HepG2 (cell line): ENCODE measurements around the gene FSCN2. TPM values are rescaled to one million over a fixed set of nuclear protein-coding genes. Genes with fewer than 3 reads are reported as not detected.

Experiments
- ATAC-seq: fragments of 200-7000 bp; cut with Tn5 transposase; 3 replicates; pipeline ENCODE4 v1.9.1; 2020; ENCODE audit warnings: mild to moderate bottlenecking, moderate library complexity
- BruUV-seq: library from RNA; stranded (reverse); fragments of 400-500 nt; replicated peaks from 2 replicates; lab custom pipeline; 2021; lab: Mats Ljungman, UMichigan
- CTCF ChIA-PET: fragments of 300-600 bp; formaldehyde crosslinking; extraction: SDS; loops from one replicate; lab custom pipeline; 2021; ENCODE audit warnings: low total read pairs, inconsistent platforms, low intra/inter-chr PET ratio; lab: Yijun Ruan, JAX
- POLR2A ChIA-PET: fragments of 350-600 bp; sonication (Branson Sonifier 250); formaldehyde crosslinking; loops from one replicate; lab custom pipeline; 2020; ENCODE audit warnings: antibody characterized with exemption, inconsistent platforms; lab: Yijun Ruan, JAX
- DNase-seq: peaks from one replicate; pipeline ENCODE4 v3.0.0-alpha.2; 2015; ENCODE audit warnings: low spot score
- FAIRE-seq: peaks from 3 replicates; lab custom pipeline; 2011; peaks lifted over from hg19 to GRCh38; lab: Jason Lieb, UNC
- H2AFZ ChIP-seq: one replicate; pipeline ENCODE4 v1.6.1; 2011; ENCODE audit warnings: low read length, inconsistent platforms
- H3K27ac ChIP-seq: fragments of 300-600 bp; 3 replicates; pipeline ENCODE4 v1.8.0; 2011; ENCODE audit warnings: mixed run types, mild to moderate bottlenecking, mixed read lengths, low read length, inconsistent platforms; ENCODE audit not compliant: insufficient read depth; ENCODE audit errors: extremely low read length
- H3K27me3 ChIP-seq, 2 experiments: fragments of 200-600 bp in 1 of 2; 2 replicates in 1 of 2; 3 replicates in 1 of 2; pipeline versions ENCODE4 v1.6.0 to v1.8.0; 2011; ENCODE audit warnings: low read length in 2 of 2, mild to moderate bottlenecking in 2 of 2, moderate library complexity in 2 of 2, inconsistent platforms in 1 of 2; ENCODE audit not compliant: insufficient read depth in 2 of 2, control insufficient read depth in 1 of 2
- H3K36me3 ChIP-seq, 2 experiments: fragments of 200-600 bp in 1 of 2; replicated peaks in 1 of 2; 2 replicates in 1 of 2; 3 replicates in 1 of 2; pipeline versions ENCODE4 v1.5.1 to v1.8.0; 2011; ENCODE audit warnings: low read length in 2 of 2, inconsistent platforms in 1 of 2; ENCODE audit not compliant: insufficient read depth in 2 of 2, control insufficient read depth in 1 of 2
- H3K4me1 ChIP-seq: 2 replicates; pipeline ENCODE4 v1.5.1; 2012; ENCODE audit warnings: low read length, inconsistent platforms; ENCODE audit not compliant: insufficient read depth
- H3K4me2 ChIP-seq: 2 replicates; pipeline ENCODE4 v1.6.0; 2011; ENCODE audit warnings: low read depth, low read length, inconsistent platforms
- H3K4me3 ChIP-seq, 3 experiments: fragments of 200-600 bp in 1 of 3; sonication (generic), shearing (Covaris generic) in 1 of 3; replicated peaks in 1 of 3; 2 replicates each; pipeline ENCODE4 v1.5.1; 2011 to 2016; ENCODE audit warnings: low read length in 3 of 3, inconsistent platforms in 2 of 3, low read depth in 2 of 3, mild to moderate bottlenecking in 2 of 3, control low read depth in 1 of 3, mixed read lengths in 1 of 3; ENCODE audit not compliant: insufficient read depth in 1 of 3
- H3K79me2 ChIP-seq: one replicate; pipeline ENCODE4 v1.6.1; 2011; ENCODE audit warnings: low read length, inconsistent platforms; ENCODE audit not compliant: insufficient read depth
- H3K9ac ChIP-seq: 2 replicates; pipeline ENCODE4 v1.6.0; 2011; ENCODE audit warnings: mild to moderate bottlenecking, low read depth, low read length, inconsistent platforms; ENCODE audit not compliant: insufficient read depth
- H3K9me3 ChIP-seq: 2 replicates; pipeline ENCODE4 v1.5.1; 2012; ENCODE audit warnings: mild to moderate bottlenecking, low read length
- H4K20me1 ChIP-seq: 2 replicates; pipeline ENCODE4 v1.6.0; 2011; ENCODE audit warnings: inconsistent platforms, mild to moderate bottlenecking, low read length, moderate library complexity; ENCODE audit not compliant: insufficient read depth
- DMTF1 ChIP-seq: sonication (generic); formaldehyde crosslinking; IDR thresholded peaks from 2 replicates; pipeline ENCODE4 v1.4.0; 2020; ENCODE audit warnings: mild to moderate bottlenecking, missing genetic modification reagents
- FOXK1 ChIP-seq: sonication (generic); formaldehyde crosslinking; IDR thresholded peaks from 2 replicates; pipeline ENCODE4 v1.4.0; 2020; ENCODE audit warnings: low read depth, missing genetic modification reagents, borderline replicate concordance
- GATA4 ChIP-seq: sonication (generic); IDR thresholded peaks from 2 replicates; pipeline ENCODE4 v1.6.1; 2016; ENCODE audit warnings: antibody characterized with exemption, low read depth, borderline replicate concordance
- HNRNPL ChIP-seq: fragments of 200-400 bp; formaldehyde crosslinking; IDR thresholded peaks from 2 replicates; pipeline ENCODE4 v1.6.1; 2017; ENCODE audit warnings: mild to moderate bottlenecking, low read depth, low read length
- MBD4 ChIP-seq: IDR thresholded peaks from 2 replicates; pipeline ENCODE4 v1.6.1; 2012; ENCODE audit warnings: low read length, inconsistent platforms, borderline replicate concordance
- NR2F6 ChIP-seq, 2 experiments: IDR thresholded peaks; 2 replicates each; pipeline ENCODE4 v1.6.1; 2016; ENCODE audit warnings: antibody characterized with exemption in 1 of 2, mild to moderate bottlenecking in 1 of 2
- PRMT3 ChIP-seq: sonication (generic); formaldehyde crosslinking; IDR thresholded peaks from 2 replicates; pipeline ENCODE4 v1.8.1; 2022; ENCODE audit warnings: low read depth, mild to moderate bottlenecking, moderate library complexity, missing genetic modification reagents, borderline replicate concordance
- SMARCE1 ChIP-seq: fragments of 450-650 bp; IDR thresholded peaks from 2 replicates; pipeline ENCODE4 v1.6.1; 2017; ENCODE audit warnings: borderline replicate concordance
- THAP9 ChIP-seq: sonication (generic); formaldehyde crosslinking; IDR thresholded peaks from 2 replicates; pipeline ENCODE4; 2020; ENCODE audit warnings: missing genetic modification reagents, mild to moderate bottlenecking, borderline replicate concordance
- ZNF160 ChIP-seq: sonication (generic); formaldehyde crosslinking; IDR thresholded peaks from 2 replicates; pipeline ENCODE4 v1.8.0; 2022; ENCODE audit warnings: mild to moderate bottlenecking, inconsistent platforms, missing genetic modification reagents
- ZNF20 ChIP-seq: sonication (generic); formaldehyde crosslinking; IDR thresholded peaks from 2 replicates; pipeline ENCODE4 v1.4.0; 2020; ENCODE audit warnings: mild to moderate bottlenecking, moderate library complexity, missing genetic modification reagents
- ZNF326 ChIP-seq: sonication (generic); formaldehyde crosslinking; IDR thresholded peaks from 2 replicates; pipeline ENCODE4 v1.4.0; 2020; ENCODE audit warnings: missing genetic modification reagents, borderline replicate concordance
- ZNF652 ChIP-seq: IDR thresholded peaks from 2 replicates; pipeline ENCODE4 v1.6.1; 2016; ENCODE audit warnings: low read depth, borderline replicate concordance
- WGBS: methylation state at CpG from one replicate; pipeline ENCODE4 v1.1.6; 2017; ENCODE audit warnings: low lambda C conversion rate; 5-methylcytosine and 5-hydroxymethylcytosine counted together
- in situ Hi-C: cut with HindIII; loops from 2 replicates; pipeline ENCODE4 v1.10.0; 2017; ENCODE audit warnings: low pct_unique_long_range_greater_than_20kb; ENCODE audit not compliant: extremely low pct_ligation_motif_present
- intact Hi-C: fragments of 100-400 bp; cut with micrococcal nuclease; formaldehyde crosslinking; loops from one replicate; pipeline ENCODE4 v1.10.0; 2022; ENCODE audit not compliant: unreplicated experiment
- polyA plus RNA-seq, 8 experiments: library from polyadenylated mRNA; depleted of rRNA in 3 of 8; stranded (reverse) in 7 of 8; unstranded in 1 of 8; fragments of >200 nt; fragmentation: Illumina TruSeq in 4 of 8; extraction: Trizol in 4 of 8; gene quantifications; 2 replicates each; pipeline versions ENCODE4 v1.2.1 to v1.2.3, GENCODE V29; 2011 to 2016; ENCODE audit warnings: low read depth in 4 of 8, missing spikeins in 1 of 8, mixed read lengths in 1 of 8; ENCODE audit not compliant: insufficient read depth in 1 of 8
- total RNA-seq, 5 experiments: library from RNA; depleted of rRNA; stranded (reverse); fragments of >200 nt; fragmentation: Illumina TruSeq; extraction: Trizol; gene quantifications; 2 replicates each; pipeline ENCODE4 v1.2.3, GENCODE V29; 2016; ENCODE audit warnings: low read depth in 1 of 5
- TF ChIP-seq, protein P1 (sequence below): sonication (generic); formaldehyde crosslinking; IDR thresholded peaks from 2 replicates; pipeline ENCODE4 v1.9.0; 2021; ENCODE audit warnings: missing genetic modification reagents, mild to moderate bottlenecking, borderline replicate concordance
- TF ChIP-seq, protein P2 (sequence below): sonication (generic); formaldehyde crosslinking; IDR thresholded peaks from 2 replicates; pipeline ENCODE4 v1.8.0; 2022; ENCODE audit warnings: mild to moderate bottlenecking, missing genetic modification reagents, moderate library complexity

The FSCN2 gene
- total and polyA plus RNA-seq, 2 of the 13 experiments (the other 11 are each of a cell fraction or from before 2014, with no cell fraction given): 0.09 TPM; not detected in 1

- 26% methylated on average over 9 of the region's 9 CpGs for WGBS
- FAIRE-seq: no peak
- no peak for ATAC-seq
- TF ChIP-seq, protein P1, sequence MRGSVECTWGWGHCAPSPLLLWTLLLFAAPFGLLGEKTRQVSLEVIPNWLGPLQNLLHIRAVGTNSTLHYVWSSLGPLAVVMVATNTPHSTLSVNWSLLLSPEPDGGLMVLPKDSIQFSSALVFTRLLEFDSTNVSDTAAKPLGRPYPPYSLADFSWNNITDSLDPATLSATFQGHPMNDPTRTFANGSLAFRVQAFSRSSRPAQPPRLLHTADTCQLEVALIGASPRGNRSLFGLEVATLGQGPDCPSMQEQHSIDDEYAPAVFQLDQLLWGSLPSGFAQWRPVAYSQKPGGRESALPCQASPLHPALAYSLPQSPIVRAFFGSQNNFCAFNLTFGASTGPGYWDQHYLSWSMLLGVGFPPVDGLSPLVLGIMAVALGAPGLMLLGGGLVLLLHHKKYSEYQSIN (CRISPR knock-in tag): 0 out of 2 replicates have a peak, but pooled peaks have one; percentile 19
- TF ChIP-seq ZNF326: no peak
- TF ChIP-seq THAP9 (CRISPR knock-in tag): no peak
- no peak for TF ChIP-seq ZNF652 (CRISPR knock-in tag)
- no peak for TF ChIP-seq DMTF1 (CRISPR knock-in tag)
- no peak for TF ChIP-seq FOXK1 (CRISPR knock-in tag)
- 0 out of 2 replicates have a peak, but pooled peaks have one; percentile 17 for TF ChIP-seq HNRNPL
- TF ChIP-seq GATA4: 0 out of 2 replicates have a peak, but pooled peaks have one; percentile 2
- TF ChIP-seq NR2F6 (IDR thresholded peaks at IDR 0.05): no peak
- TF ChIP-seq NR2F6 (CRISPR knock-in tag; IDR thresholded peaks at IDR 0.05): no peak
- TF ChIP-seq ZNF160: no peak
- TF ChIP-seq MBD4: no peak
- TF ChIP-seq ZNF20: no peak
- no peak for TF ChIP-seq PRMT3 (CRISPR knock-in tag)
- TF ChIP-seq SMARCE1: no peak
- TF ChIP-seq, protein P2, sequence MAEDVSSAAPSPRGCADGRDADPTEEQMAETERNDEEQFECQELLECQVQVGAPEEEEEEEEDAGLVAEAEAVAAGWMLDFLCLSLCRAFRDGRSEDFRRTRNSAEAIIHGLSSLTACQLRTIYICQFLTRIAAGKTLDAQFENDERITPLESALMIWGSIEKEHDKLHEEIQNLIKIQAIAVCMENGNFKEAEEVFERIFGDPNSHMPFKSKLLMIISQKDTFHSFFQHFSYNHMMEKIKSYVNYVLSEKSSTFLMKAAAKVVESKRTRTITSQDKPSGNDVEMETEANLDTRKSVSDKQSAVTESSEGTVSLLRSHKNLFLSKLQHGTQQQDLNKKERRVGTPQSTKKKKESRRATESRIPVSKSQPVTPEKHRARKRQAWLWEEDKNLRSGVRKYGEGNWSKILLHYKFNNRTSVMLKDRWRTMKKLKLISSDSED: no peak
These were observed 16.7 kb upstream of the FSCN2 start for GRCh38 chr17:81511554-81511803.

More at GRCh38 chr17:81511554-81511803, 16.7 kb upstream of the FSCN2 start:
- peak overlapping the region; percentile 67 to 90 (median 75) for H3K4me3 ChIP-seq
- H3K9me3 ChIP-seq: no peaks in the 10 kb centered on the region
- H4K20me1 ChIP-seq: peaks cover 42% of the 10 kb centered on the region
- ChIA-PET POLR2A (interaction anchor here (0.7 to 4.3 kb wide), 7 partner anchors 8 to 116 kb away, joined by 3 to 27 read pairs (median 7); partner anchors contain the start of genes BAHCC1 and FAAP100), CTCF (no interaction called here)
- BruUV-seq: no TSS peak
- H3K27me3 ChIP-seq: no peaks in the 10 kb centered on the region; a peak in 1 of 5 replicates
- H3K36me3 ChIP-seq: peaks cover 14 to 23% of the 10 kb centered on the region in 2 experiments
- peak overlapping the region; percentile 82 for H3K4me2 ChIP-seq
- no peak overlapping the region for H2AFZ ChIP-seq
- H3K79me2 ChIP-seq: peaks cover 26% of the 10 kb centered on the region
- intact Hi-C loops: loop anchor here (10.0 kb wide), 1 partner anchor 117 kb away; the partner anchor contains the start of gene BAHCC1
- no peak for DNase-seq
- H3K27ac ChIP-seq: no peak overlapping the region
- peak overlapping the region; percentile 86 for H3K9ac ChIP-seq
- peaks cover 58% of the 10 kb centered on the region for H3K4me1 ChIP-seq
- in situ Hi-C loops: no loop called here
